MM.1S (cell line): ENCODE data around the gene TINAG.

Experiments used
- DNase-seq: peaks from one replicate; pipeline ENCODE4 v3.0.0-alpha.2; 2015
- H2AFZ ChIP-seq: fragments of 300-600 bp; sonication (generic); 2 replicates; pipeline ENCODE4 v1.6.0; 2016; ENCODE audit warnings: antibody characterized with exemption, low read length
- H3F3A ChIP-seq: fragments of 300-600 bp; sonication (generic); 2 replicates; pipeline ENCODE4 v1.6.1; 2016; ENCODE audit warnings: mild to moderate bottlenecking, antibody characterized with exemption, low read length, moderate library complexity, mixed read lengths; ENCODE audit not compliant: insufficient read depth
- H3K27ac ChIP-seq: fragments of 300-600 bp; sonication (generic); 2 replicates; pipeline ENCODE4 v1.5.1; 2016; ENCODE audit warnings: mild to moderate bottlenecking, low read length
- H3K27me3 ChIP-seq: fragments of 300-600 bp; sonication (generic); replicated peaks from 2 replicates; pipeline ENCODE4 v1.6.0; 2016; ENCODE audit warnings: low read length; ENCODE audit not compliant: insufficient read depth
- H3K36me3 ChIP-seq: fragments of 300-600 bp; sonication (generic); replicated peaks from 2 replicates; pipeline ENCODE4 v1.6.1; 2016; ENCODE audit warnings: mild to moderate bottlenecking, low read length, mixed read lengths; ENCODE audit not compliant: insufficient read depth
- H3K4me1 ChIP-seq: fragments of 300-600 bp; sonication (generic); 2 replicates; pipeline ENCODE4 v1.6.1; 2016; ENCODE audit warnings: low read length, mixed read lengths
- H3K4me2 ChIP-seq: fragments of 300-600 bp; sonication (generic); 2 replicates; pipeline ENCODE4 v1.6.0; 2016; ENCODE audit warnings: low read depth, low read length
- H3K4me3 ChIP-seq: fragments of 300-600 bp; sonication (generic); 2 replicates; pipeline ENCODE4 v1.5.1; 2016; ENCODE audit warnings: low read length, mixed read lengths
- H3K79me2 ChIP-seq: fragments of 300-600 bp; sonication (generic); 2 replicates; pipeline ENCODE4 v1.6.1; 2016; ENCODE audit warnings: mixed run types, low read length, mixed read lengths
- H3K9ac ChIP-seq: fragments of 300-600 bp; sonication (generic); 2 replicates; pipeline ENCODE4 v1.6.1; 2016; ENCODE audit warnings: low read length, mixed read lengths
- H3K9me2 ChIP-seq: fragments of 300-600 bp; sonication (generic); replicated peaks from 2 replicates; pipeline ENCODE4 v1.6.1; 2016; ENCODE audit warnings: mild to moderate bottlenecking, low read length, mixed read lengths; ENCODE audit not compliant: insufficient read depth
- H3K9me3 ChIP-seq: fragments of 300-600 bp; sonication (generic); replicated peaks from 2 replicates; pipeline ENCODE4 v1.6.1; 2016; ENCODE audit warnings: mild to moderate bottlenecking, low read length, mixed read lengths; ENCODE audit not compliant: insufficient read depth
- H4K20me1 ChIP-seq: fragments of 300-600 bp; sonication (generic); 2 replicates; pipeline ENCODE4 v1.6.1; 2016; ENCODE audit warnings: mild to moderate bottlenecking, low read length, moderate library complexity, mixed read lengths; ENCODE audit not compliant: insufficient read depth
- CTCF ChIP-seq: fragments of 300-600 bp; sonication (generic); IDR thresholded peaks from 2 replicates; pipeline ENCODE4 v1.5.1; 2016; ENCODE audit warnings: antibody characterized with exemption, low read length, mixed read lengths
- EZH2 ChIP-seq: fragments of 300-600 bp; sonication (generic); optimal IDR thresholded peaks from 2 replicates; pipeline ENCODE3; 2017; ENCODE audit warnings: low read depth, mild to moderate bottlenecking, antibody characterized with exemption, low read length, mixed read lengths
- EZH2phosphoT487 ChIP-seq: fragments of 300-600 bp; sonication (generic); IDR thresholded peaks from 2 replicates; pipeline ENCODE4 v1.6.1; 2018; ENCODE audit warnings: antibody characterized with exemption, low read length

The TINAG gene

GRCh38 chr6:54294965-54295532, 13.2 kb upstream of the TINAG start:
- Histone ChIP-seq H3K27ac (no peak overlapping the region), H3K9ac (no peak overlapping the region), H4K20me1 (no peaks in the 10 kb centered on the region), H3K79me2 (no peaks in the 10 kb centered on the region), H3K4me3 (no peak overlapping the region), H3K4me1 (peaks cover 7% of the 10 kb centered on the region; the same call in 1 of the 2 replicates), H3K27me3 (no peaks in the 10 kb centered on the region), H3K36me3 (no peaks in the 10 kb centered on the region), H3F3A (no peaks in the 10 kb centered on the region), H3K9me2 (no peaks in the 10 kb centered on the region), H3K9me3 (no peaks in the 10 kb centered on the region), H3K4me2 (no peak overlapping the region), H2AFZ (no peak overlapping the region)
- TF ChIP-seq EZH2 = no peak
- TF ChIP-seq EZH2phosphoT487 = no peak
- no peak for TF ChIP-seq CTCF
- DNase-seq = no peak

- Histone ChIP-seq H3K36me3 (no peaks in the 10 kb centered on the region), H3F3A (no peaks in the 10 kb centered on the region), H4K20me1 (no peaks in the 10 kb centered on the region), H2AFZ (no peak overlapping the region), H3K9me3 (no peaks in the 10 kb centered on the region), H3K9me2 (no peaks in the 10 kb centered on the region), H3K4me3 (no peak overlapping the region), H3K4me2 (no peak overlapping the region), H3K79me2 (no peaks in the 10 kb centered on the region), H3K27ac (no peak overlapping the region), H3K4me1 (no peaks in the 10 kb centered on the region), H3K27me3 (no peaks in the 10 kb centered on the region), H3K9ac (no peak overlapping the region)
- no peak for TF ChIP-seq CTCF
- TF ChIP-seq EZH2 = no peak
- TF ChIP-seq EZH2phosphoT487 = no peak
- DNase-seq = no peak
Measured at GRCh38 chr6:54299542-54300269, 8.5 kb upstream of the TINAG start.

GRCh38 chr6:54301770-54302169, 6.5 kb upstream of the TINAG start:
- Histone ChIP-seq H3K27ac (no peak overlapping the region), H3K9me2 (no peaks in the 10 kb centered on the region), H3K27me3 (no peaks in the 10 kb centered on the region), H3K4me1 (no peaks in the 10 kb centered on the region), H3K79me2 (no peaks in the 10 kb centered on the region), H3K36me3 (no peaks in the 10 kb centered on the region), H3K4me2 (no peak overlapping the region), H3K9ac (no peak overlapping the region), H2AFZ (no peak overlapping the region), H3K4me3 (no peak overlapping the region), H4K20me1 (no peaks in the 10 kb centered on the region), H3K9me3 (no peaks in the 10 kb centered on the region), H3F3A (no peaks in the 10 kb centered on the region)
- TF ChIP-seq CTCF = no peak
- no peak for TF ChIP-seq EZH2phosphoT487
- TF ChIP-seq EZH2 = no peak
- DNase-seq = no peak
